Body of pancreas (tissue), 4 donors: ENCODE data around the gene SUSD3.

Experiments used
- POLR2A ChIP-seq, 3 donors: fragments of 450-650 bp; IDR thresholded peaks; one replicate each; pipeline ENCODE4 v1.6.1; 2016; ENCODE audit warnings: antibody characterized with exemption in 3 of 3, mild to moderate bottlenecking in 2 of 3
- TF ChIP-seq, protein P1 (sequence below), 7 experiments: fragments of 450-650 bp in 4 of 7; fragments of 200-600 bp in 3 of 7; sonication (generic) in 3 of 7; IDR thresholded peaks; one replicate each; pipeline ENCODE4 v1.5.1; 2016 to 2019; ENCODE audit warnings: antibody characterized with exemption in 7 of 7

DNA sequence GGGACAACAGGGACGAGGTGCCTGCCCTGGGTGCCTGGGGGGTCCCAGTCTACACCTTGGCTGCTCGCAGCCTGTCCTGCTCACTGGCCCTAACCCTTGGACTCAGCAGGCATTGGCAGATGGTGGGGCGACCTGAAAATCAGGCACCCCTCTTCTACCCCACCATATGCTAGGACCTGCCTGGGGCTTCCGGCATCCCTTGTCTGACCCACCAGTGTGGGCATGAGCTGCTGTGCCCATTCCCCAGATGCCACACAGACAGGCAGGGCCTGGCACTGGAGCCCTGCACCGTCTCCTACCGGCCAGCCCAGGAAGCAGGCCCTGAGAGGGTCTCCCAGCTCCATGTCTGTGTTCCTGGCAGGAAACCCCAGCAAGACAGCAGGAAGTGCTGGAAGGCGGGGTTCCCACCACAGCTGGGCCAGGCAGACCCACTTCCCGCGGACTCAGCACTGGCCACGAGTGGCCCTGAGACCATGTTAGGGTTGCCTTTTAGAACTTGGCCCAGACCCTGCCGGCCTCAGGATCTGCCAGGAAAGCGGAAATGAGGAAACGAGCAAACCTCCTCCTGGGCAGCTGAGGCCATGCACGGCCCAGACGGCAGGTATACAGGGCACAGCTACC is 72.5 kb downstream of the SUSD3 start:
- TF ChIP-seq, protein P1, sequence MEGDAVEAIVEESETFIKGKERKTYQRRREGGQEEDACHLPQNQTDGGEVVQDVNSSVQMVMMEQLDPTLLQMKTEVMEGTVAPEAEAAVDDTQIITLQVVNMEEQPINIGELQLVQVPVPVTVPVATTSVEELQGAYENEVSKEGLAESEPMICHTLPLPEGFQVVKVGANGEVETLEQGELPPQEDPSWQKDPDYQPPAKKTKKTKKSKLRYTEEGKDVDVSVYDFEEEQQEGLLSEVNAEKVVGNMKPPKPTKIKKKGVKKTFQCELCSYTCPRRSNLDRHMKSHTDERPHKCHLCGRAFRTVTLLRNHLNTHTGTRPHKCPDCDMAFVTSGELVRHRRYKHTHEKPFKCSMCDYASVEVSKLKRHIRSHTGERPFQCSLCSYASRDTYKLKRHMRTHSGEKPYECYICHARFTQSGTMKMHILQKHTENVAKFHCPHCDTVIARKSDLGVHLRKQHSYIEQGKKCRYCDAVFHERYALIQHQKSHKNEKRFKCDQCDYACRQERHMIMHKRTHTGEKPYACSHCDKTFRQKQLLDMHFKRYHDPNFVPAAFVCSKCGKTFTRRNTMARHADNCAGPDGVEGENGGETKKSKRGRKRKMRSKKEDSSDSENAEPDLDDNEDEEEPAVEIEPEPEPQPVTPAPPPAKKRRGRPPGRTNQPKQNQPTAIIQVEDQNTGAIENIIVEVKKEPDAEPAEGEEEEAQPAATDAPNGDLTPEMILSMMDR (IDR thresholded peaks at IDR 0.05), result no peak
- TF ChIP-seq POLR2A (IDR thresholded peaks at IDR 0.05), result no peak
